SKM-1 treated with dmso at 0.1 percent for 144 hours (cell line): ENCODE measurements around the gene KAT8.

Experiments
- DNase-seq: peaks from one replicate; lab custom pipeline; 2025; ENCODE audit not compliant: unreplicated experiment; lab: John Stamatoyannopoulos, UW

Gene KAT8

GRCh38 chr16:31106509-31107464 lies 10.7 kb upstream of the KAT8 start:
- DNase-seq = no peak

DNA sequence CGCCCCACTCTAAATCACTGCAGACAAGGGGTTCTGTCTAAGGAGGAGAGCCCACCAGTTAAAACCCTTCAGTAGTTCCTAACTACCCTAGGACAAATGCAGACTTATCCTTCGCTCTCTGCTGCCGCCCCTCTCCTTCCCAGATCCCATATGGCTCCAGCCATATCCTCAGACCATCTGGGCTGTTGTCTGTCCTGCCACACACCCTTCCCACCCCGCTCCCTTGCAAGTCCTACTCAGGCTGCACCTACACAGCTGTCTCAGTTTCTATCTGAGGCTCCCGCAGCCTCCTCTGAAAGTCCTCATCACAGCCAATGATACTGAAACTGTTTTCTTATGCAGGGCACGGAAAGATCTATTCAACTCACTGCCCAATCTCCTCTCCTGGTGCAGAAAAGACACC lies 10.0 kb upstream of the KAT8 start:
- no peak for DNase-seq

DNA sequence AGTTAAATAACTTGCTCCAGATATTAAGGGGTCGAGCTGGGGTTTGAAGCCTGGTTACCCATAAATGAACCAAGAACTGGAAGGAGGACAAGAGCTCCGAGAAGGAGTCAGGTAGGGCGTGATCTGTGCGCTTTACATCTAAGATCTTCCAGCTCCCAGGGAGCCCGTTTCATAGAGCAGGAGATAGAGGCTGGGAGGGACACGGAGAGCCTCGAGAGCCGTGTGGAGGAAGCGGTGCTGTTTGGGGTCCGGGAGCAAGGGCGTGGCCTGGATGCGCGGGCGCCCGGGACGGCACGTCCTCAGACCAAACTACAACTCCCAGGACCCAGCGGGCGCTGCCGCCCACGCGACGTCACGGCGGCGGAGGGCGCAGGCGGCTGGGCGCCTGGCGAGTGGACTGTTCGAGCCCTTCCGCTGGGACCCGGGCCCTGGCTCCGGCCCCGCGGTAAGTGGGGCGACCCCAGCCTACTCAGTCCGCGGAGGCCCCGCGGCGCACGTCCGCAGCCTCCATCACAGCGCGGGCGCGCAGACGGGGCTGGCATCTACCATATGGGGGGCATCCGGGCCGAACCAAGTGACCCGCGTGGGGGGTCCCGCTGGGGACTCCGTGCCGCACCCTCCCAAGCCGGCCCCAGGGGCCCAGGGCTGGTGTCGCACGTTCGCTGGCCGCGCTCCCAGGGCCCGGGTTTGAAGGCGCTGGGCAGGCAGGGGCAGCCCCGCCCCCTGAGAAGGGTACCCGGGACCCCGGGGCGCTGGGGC lies 9.2 kb upstream of the KAT8 start, which contains the start of gene BCKDK:
BCKDK (plus strand) TSS at position 352 of the 759 bp plus-strand sequence. CDS start 838 bp downstream, outside the sequence.
- DNase-seq = peak; percentile 64

DNA sequence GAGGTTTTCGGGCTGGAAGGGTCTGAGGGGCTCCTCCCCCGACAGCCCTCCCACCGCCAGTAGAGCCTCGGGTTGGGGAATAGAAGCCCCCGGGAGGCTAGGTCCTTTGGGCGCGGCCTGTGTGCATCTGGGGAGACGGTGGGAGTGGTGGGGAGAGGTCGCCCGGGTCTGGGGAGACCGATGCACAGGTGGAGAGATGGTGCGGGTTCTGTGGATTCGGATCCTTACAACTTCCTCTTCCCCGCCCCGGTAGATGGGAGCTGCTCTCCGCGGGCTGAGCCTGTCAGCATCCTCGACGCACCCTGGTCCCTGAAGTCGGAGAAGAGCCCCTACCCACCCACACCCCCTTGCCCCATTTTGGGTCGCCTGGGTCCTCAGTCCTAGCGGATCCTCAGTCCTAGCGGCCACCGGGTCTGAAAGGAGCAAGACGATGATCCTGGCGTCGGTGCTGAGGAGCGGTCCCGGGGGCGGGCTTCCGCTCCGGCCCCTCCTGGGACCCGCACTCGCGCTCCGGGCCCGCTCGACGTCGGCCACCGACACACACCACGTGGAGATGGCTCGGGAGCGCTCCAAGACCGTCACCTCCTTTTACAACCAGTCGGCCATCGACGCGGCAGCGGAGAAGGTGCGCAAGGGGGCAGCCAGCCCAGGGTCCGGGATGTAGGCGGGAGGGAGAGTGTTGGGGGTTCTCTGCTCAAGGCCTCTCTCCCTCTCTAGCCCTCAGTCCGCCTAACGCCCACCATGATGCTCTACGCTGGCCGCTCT lies 8.5 kb upstream of the KAT8 start:
- no peak for DNase-seq

DNA sequence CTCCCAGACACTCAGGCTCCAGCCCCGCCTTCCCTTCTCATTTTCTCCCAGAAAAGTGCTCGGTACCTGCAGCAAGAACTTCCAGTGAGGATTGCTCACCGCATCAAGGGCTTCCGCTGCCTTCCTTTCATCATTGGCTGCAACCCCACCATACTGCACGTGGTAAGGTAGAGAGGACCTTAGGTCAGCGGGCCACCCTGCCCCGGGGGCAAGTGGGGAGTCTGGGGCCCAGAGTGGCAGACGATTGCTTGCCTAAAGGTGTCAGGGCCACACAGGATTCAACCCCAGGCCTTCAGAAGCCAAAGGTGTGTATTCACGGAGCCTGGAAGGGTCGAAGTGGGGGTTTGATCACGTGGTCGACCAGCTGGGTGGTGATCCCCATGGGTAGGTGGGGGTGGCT lies 7.8 kb upstream of the KAT8 start:
- DNase-seq = no peak

DNA sequence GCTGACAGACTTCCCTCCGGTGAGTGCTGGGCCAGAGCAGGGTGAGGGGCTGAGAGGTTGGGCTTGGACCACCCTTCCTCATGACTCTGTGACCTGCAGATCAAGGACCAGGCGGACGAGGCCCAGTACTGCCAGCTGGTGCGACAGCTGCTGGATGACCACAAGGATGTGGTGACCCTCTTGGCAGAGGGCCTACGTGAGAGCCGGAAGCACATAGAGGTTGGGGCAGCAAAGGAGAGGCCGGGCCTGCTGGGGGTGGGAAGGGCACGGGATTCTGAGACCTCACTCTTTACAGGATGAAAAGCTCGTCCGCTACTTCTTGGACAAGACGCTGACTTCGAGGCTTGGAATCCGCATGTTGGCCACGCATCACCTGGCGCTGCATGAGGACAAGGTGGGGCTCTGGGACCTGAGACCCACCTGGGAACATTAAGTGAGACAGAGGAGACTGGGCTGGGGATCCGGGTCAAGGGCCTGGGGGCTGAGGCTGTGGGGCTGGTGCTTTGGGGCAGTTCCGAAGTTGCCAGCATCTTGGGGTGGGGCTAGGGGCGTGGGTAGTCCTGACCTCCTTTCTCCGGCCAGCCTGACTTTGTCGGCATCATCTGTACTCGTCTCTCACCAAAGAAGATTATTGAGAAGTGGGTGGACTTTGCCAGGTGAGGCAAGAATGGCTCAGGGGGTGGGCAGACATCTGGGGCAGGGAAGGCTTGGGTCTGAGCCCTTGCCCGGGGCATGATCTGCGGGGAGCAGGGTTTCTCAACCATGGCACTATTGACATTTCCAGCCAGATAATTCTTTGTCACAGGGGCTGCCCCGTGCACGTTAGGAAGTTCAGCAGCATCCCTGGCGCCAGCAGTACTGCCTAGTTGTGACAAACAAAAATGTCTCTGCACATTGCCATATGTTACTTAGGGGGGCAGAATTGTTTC lies 7.1 kb upstream of the KAT8 start:
- DNase-seq = no peak

GRCh38 chr16:31111881-31112466 lies 5.5 kb upstream of the KAT8 start:
- no peak for DNase-seq

DNA sequence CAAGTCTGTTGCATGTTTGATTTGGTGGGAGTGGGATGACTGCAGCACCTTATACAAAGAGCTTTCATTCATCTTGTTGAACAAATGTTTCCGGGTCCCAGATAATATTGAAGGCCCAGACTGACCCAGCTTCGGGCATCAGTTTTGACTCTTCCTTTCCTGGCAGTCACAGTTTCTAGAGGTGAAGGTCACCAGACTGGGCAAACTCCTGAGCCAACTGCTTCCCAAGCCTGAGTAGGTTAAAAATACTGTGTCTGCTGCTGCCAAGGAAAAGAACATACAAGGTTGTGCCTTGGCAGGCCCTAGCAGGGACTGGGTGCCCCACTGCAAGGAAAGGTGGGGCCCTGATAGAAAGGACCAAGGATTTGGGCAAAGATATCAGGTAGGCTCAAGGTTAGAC lies 4.8 kb upstream of the KAT8 start:
- DNase-seq = no peak

DNA sequence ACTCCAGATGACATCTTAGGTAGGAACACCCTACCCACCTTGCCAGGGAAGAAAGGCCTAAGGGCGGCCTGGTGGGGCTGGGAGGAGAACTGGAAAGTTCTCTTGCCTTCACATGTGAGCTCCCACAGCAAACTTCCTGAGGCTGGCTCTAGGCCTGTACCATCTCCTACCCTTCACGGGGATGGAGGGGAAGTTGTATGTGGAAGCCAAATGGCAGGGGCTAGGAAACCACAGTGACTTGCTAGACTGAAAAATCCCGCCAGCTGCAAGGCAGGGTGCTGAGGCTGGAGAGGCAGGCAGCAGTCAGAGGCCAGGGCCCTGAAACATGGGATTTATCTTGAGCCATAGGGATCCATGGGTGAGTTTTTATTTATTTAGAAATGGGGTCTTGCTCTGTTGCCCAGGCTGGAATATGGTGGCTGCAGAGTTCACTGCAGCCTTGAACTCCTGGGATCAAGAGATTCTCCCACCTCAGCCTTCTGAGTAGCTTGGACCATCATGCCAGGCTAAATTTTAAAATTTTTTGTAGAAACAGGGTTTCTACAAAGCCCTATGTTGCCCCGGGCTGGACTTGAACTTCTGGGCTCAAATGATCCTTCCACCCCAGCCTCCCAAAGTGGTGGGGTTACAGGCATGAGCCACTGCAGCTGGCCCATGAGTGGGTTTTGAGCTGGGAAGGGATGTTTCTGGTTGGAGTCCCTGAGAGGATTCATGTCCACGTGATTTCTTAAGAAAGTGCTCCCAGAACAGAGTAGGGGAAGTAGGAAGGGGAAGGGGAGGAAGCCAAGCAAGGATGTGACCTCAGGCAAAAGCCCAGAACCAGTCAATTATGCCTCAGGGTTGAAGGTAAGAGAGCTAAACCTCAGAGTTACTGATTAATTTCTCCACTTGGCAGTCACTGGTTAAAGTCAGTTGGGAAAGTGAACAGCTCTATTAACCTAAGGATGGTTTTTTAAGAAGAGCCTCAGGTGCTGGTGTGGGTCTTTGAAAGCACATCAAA lies 4.0 kb upstream of the KAT8 start:
- DNase-seq = peak; percentile 80

DNA sequence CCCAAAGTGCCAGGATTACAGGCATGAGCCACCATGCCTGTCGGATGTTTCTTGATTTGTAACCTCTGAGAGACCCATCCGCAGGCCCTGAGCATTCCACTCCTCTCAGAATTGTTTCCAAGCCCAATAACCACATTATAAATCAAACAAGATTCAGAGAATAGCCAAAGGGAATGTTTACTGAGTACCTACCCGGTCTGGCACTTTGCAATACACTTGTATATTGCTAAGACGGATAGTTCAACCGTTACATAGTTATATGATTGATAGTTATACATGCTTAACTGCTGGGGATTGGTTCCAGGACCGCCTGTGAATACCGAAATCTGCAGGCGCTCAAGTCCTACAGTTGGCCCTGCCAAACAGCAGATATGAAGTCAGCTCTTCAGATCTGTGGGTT lies 3.0 kb upstream of the KAT8 start:
- DNase-seq = no peak

GRCh38 chr16:31118223-31119155 lies 1.0 kb downstream of the KAT8 start:
- DNase-seq = peak; percentile 8

DNA sequence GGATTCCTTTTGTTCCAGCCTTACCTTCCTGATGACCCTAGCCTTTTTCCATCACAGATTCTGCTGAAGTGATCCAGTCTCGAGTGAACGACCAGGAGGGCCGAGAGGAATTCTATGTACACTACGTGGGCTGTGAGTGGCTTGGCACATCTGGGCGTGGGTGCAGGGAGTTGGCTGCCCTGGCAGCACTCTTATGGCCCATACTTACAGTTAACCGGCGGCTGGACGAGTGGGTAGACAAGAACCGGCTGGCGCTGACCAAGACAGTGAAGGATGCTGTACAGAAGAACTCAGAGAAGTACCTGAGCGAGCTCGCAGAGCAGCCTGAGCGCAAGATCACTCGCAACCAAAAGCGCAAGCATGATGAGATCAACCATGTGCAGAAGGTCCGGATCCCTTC lies 2.7 kb downstream of the KAT8 start:
- DNase-seq = no peak

DNA sequence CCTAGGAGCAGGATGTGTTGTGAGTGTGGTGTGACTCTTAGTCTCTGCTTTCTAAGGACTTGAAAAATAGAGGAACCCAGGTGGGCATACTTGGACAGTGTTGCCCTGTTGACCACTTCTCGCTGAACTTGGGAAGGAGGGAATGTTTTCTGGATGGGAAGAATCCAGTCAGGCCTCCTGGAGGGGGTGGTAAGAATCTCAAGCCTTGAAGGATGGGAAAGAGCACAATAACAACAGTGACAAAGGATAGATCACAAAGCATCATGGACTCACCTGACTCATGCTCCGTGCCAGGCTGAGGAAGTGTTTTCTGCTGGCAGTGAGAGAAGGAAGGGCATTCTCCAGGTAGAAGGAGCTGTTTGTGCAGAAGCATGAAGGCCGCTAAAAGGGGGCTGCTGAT lies 8.4 kb downstream of the KAT8 start:
- DNase-seq = no peak

DNA sequence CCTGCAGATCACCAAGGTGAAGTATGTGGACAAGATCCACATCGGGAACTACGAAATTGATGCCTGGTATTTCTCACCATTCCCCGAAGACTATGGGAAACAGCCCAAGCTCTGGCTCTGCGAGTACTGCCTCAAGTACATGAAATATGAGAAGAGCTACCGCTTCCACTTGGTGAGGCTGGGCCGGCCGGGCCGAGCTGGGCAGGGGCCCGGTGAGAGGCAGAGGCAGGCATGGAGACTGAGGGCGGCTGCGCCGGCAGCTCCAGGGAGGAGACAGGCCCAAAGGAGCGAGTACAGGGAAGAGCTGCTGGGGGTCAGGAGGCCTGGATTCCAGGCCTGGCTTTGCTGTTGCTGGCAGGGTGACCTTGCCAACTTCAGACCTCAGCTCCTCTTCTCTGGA lies 9.7 kb downstream of the KAT8 start:
- DNase-seq = no peak

DNA sequence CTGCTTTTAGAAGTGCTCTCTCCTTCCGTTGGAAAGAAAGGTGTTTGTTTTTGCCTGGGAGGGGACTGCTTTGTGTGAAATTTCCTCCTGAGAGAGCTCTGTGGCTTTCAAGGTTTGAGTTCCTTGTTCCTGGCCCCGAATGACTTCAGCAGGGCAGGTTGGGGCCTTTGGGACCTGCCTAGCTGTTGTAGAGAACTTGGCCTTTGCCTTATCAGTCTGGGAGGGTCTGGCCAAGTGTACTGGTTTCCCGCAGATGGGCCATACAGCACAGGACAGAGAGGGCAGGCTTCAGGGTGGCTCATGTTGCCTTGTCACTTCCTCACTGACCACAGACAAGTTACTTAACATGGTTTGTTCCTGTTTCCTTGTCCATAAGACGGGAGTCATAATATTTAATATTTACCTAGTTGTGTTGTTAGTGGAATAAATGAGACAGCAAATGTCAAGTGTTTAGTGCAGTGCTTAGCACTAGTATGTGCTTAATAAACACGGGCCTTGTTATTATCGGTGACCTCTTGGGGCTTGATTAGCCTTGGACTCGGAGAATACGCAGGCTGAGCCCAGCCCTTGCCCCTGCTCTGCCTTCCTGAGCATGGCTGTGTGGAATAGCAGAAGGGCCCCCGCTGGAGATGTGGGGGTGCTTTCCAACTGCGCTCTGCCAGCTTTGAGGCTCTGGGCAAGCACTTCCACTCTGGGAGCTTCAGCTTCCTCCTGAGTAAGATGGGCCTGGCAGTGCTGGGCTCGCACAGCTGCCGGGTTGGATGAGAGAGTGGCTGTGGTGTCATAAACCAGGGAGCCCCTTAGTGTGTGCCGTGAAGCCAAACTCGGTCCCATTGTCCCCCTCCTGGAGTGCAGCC lies 11.5 kb downstream of the KAT8 start:
- DNase-seq = peak; percentile 99

DNA sequence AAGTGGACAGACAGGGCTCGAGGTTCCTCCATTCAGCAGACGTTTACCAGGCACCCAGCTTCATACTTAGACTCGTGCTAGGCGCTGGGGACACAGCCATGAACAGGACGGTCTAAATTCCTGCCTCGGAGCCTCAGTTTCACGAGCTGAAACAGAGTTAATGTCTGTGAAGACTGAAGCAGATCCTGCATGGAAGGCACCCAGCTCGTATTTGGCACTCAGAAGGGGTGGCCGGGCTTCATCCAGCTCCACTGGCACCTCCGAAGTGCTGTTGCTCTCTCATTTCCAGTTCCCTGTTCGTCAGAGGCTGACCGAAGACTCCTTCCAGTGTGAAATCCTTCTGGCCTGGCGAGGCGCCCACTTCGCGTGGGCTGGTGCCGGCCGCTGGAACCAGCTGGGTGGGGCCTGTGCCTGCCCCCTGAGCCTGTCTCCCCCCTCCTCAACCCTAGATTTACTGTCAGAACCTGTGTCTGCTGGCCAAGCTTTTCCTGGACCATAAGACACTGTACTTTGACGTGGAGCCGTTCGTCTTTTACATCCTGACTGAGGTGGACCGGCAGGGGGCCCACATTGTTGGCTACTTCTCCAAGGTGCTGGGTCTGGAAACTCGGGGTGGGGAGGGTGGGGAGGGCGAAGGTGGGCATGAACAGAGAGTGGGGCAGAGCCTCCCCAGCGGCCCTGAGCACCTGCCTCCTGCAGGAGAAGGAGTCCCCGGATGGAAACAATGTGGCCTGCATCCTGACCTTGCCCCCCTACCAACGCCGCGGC lies 12.3 kb downstream of the KAT8 start:
- no peak for DNase-seq
